ENCODE measurements around the gene H1-8.

- TF ChIP-seq EZH2 (IDR thresholded peaks at IDR 0.05) (no peak), POLR2A (IDR thresholded peaks at IDR 0.05; ENCODE audit: borderline replicate concordance, extremely low read depth, insufficient read depth, insufficient read length) (no peak), POLR2AphosphoS5 (IDR thresholded peaks at IDR 0.05; ENCODE audit: low read depth, low read length) (no peak), TCF7L2 (IDR thresholded peaks at IDR 0.05; ENCODE audit: borderline replicate concordance, extremely low read depth, insufficient read depth, insufficient read length) (no peak), CEBPB (IDR thresholded peaks at IDR 0.05; ENCODE audit: low read depth) (no peak), SRF (IDR thresholded peaks at IDR 0.05; ENCODE audit: low read depth) (no peak), REST (IDR thresholded peaks at IDR 0.05; ENCODE audit: low read depth) (no peak), YY1 (IDR thresholded peaks at IDR 0.05; ENCODE audit: extremely low read depth, insufficient replicate concordance, low read depth, low read length) (no peak)
- TF ChIP-seq, protein P1, sequence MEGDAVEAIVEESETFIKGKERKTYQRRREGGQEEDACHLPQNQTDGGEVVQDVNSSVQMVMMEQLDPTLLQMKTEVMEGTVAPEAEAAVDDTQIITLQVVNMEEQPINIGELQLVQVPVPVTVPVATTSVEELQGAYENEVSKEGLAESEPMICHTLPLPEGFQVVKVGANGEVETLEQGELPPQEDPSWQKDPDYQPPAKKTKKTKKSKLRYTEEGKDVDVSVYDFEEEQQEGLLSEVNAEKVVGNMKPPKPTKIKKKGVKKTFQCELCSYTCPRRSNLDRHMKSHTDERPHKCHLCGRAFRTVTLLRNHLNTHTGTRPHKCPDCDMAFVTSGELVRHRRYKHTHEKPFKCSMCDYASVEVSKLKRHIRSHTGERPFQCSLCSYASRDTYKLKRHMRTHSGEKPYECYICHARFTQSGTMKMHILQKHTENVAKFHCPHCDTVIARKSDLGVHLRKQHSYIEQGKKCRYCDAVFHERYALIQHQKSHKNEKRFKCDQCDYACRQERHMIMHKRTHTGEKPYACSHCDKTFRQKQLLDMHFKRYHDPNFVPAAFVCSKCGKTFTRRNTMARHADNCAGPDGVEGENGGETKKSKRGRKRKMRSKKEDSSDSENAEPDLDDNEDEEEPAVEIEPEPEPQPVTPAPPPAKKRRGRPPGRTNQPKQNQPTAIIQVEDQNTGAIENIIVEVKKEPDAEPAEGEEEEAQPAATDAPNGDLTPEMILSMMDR (IDR thresholded peaks at IDR 0.05 in 2 of 3, conservative IDR thresholded peaks at IDR 0.05 in 1 of 3; ENCODE audit: borderline replicate concordance in 1 of 3, insufficient read depth in 1 of 3, low read depth in 2 of 3, low read length in 2 of 3), result no peak
Measured at GRCh38 chr3:129577366-129577765, 34.4 kb downstream of the H1-8 start.
